Activated CD4-positive, alpha-beta T cell treated with anti-CD3 and anti-CD28 coated beads, Interleukin-2, Interleukin-6, amounts not matched to agents 100 ng/mL and 50 ng/mL, durations not matched to agents 16 hours and 8 hours (primary cell): Measurements from ENCODE around the gene LY6G6D.
"Not testable (repeated sequence)": the region's sequence is repeated elsewhere in the genome, so short reads cannot be mapped to it uniquely, and the experiment has no call there.

Experiments
- DNase-seq: peaks from one replicate; pipeline ENCODE4 v3.0.0-alpha.2; 2020

Gene LY6G6D

GRCh38 chr6:31692886-31693285 lies 22.3 kb upstream of the LY6G6D start:
- DNase-seq: no peak

DNA sequence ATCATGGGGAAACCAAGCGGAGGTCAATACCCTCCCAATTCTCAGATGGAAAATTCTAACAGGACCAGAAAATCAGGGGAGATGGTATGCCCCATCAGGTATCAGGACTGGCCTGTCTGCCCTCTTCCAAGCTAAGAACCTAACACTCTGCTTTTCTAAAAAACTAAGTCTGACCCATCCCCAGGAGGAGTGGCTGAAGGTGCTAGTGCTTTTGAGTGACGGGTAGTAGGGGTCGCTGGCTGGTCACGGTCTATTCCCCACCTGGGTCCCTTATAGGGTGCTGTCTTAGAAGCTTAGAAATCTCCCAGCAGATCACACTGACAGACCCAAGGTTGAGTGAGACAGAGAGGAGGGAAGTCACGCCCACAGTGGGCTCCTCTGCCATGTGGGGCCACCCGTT lies 21.6 kb upstream of the LY6G6D start:
- DNase-seq: no peak

- peak; percentile 40 for DNase-seq
Observed at GRCh38 chr6:31697555-31697954, 17.6 kb upstream of the LY6G6D start.

GRCh38 chr6:31700740-31701401 lies 14.3 kb upstream of the LY6G6D start:
- DNase-seq: no peak

GRCh38 chr6:31701666-31702404 lies 13.3 kb upstream of the LY6G6D start:
- no peak for DNase-seq

DNA sequence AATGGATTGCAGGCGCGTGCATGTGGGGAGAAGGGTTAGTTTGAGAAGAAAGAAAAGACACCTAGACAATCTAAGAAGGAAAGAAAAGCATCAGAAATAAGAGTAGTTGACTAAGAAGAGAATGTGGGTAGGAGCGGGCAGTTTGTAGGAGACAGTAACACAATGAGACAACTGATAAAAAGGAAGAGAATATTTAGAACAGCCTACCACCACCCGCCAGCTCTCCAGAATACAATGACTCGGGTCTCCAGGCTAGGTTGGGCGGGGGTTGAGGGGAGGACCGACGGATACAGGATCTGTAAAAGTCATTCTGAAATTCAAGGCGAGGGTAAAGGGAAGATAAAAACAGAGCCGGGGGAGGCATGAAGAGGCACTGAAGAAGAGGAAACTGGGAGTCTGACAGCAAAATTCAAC lies 12.7 kb upstream of the LY6G6D start:
- peak; percentile 49 for DNase-seq

DNA sequence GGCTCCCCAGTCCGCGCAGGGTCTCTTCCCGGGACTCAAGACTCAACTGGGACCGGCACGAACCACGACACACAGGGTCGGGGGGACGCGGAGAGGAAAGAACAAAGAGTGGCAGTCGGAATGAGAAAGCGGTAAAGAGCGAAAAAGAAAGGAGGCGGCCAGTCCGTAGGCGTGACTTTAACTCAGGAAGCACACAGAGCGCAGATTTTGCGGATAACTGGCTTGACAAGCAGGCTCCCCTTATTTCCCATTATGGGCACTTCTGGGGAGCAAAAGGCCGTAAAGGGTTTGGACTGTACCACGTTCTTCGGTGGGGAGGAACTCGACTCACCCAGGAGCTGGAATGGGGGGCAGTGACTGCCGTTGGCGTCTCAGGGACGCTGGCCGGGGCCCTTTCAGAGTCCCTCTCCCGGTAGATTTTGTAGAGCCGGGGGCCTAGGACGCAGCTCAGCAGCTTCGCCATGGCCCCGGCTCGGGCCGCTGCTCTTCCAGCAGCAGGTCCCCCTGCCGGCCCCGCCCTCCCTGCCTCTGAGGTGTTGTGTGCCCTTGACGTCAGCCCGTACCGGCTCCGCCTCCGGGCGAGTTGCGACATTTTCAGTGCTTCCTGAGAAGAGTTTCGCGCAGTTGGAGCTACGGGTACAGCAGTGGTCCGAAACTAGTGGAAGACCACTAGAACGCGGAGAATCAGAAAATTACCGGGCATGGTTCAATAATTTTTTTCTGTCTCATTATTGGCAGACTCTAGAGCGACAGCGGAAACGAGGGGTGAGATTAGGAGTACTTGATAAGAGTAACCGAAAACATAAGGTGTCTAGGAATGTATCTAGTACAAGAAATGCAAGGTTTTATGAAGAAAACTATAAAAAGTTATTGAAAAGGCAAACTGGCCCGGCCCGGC lies 12.1 kb upstream of the LY6G6D start, which contains the start of gene ABHD16A:
ABHD16A (minus strand) TSS at position 506 of the 898 bp plus-strand sequence; CDS start at position 463, 43 bp downstream.
- peak; percentile 99 for DNase-seq

- no peak for DNase-seq
Observed at GRCh38 chr6:31705931-31706330, 9.2 kb upstream of the LY6G6D start.

DNA sequence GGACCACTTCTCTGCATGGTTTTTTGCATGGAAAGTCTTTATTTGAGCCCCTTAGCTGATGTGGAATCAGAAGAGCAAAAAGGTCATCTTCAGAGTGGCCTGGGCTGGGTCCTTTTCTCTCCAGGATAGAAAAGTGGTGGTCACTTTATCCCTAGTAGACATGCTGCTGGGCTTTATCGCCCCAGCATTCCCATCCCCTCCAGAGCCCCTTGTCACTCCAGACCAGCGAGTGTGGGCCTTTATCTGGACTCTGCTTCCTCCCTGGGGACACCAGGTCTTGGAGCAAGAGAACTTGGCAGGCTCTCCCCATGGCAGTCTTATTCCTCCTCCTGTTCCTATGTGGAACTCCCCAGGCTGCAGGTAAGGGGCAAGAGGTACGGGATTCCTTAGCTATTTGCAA lies 8.5 kb upstream of the LY6G6D start, which contains the start of gene LY6G6F:
LY6G6F (plus strand) TSS at position 268 of the 400 bp plus-strand sequence; CDS start at position 309, 41 bp downstream.
- no peak for DNase-seq

- DNase-seq: no peak
Observed at GRCh38 chr6:31707701-31708100, 7.4 kb upstream of the LY6G6D start.

GRCh38 chr6:31708224-31708623 lies 6.9 kb upstream of the LY6G6D start:
- DNase-seq: no peak

DNA sequence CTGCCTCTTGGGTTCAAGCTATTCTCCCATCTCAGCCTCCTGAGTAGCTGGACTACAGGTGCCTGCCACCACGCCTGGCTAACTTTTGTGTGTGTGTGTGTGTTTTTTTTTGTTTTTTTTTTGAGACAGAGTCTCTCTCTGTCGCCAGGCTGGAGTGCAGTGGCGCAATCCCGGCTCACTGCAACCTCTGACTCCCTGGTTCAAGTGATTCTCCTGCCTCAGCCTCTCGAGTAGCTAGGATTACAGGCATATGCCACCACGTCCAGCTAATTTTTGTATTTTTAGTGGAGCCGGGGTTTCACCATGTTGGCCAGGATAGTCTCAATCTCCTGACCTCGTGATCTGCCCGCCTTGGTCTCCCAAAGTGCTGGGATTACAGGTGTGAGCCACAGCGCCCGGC lies 6.0 kb upstream of the LY6G6D start:
- DNase-seq: not testable (repeated sequence)

DNA sequence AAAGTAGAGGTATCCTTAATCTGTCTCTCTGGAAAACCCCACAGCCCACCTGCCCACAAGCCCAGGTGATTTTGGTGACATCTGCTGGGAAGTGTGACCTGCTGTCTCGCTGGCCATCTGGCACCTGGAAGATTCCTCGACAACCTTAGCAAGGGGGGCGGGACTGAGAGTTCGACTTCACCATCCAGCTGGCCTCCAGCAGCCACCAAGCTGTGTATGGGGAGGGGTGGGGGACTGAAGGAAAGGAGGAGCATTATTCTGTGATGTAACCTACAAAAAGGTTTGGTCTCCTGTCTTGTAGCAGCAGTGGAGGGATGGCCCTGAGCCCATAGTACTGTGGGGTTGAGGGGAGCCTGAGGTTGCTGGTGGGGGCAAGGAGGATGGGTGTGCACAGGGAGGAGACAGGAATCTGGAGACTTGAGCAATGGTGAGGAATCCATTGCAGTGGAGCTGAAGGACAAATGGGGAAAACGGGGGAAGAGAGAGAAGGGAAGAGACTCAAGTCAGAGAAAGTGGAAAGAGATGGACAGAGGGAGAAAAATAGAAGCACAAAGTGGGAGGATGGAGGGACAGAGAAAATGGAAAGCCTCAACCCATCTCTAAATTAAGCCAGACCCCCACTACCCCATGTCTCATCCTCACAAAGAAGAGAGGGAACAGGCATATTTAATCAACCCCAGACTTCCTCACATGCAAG lies 4.5 kb upstream of the LY6G6D start:
- DNase-seq: no peak

- no peak for DNase-seq
Observed at GRCh38 chr6:31711233-31711632, 3.9 kb upstream of the LY6G6D start.

DNA sequence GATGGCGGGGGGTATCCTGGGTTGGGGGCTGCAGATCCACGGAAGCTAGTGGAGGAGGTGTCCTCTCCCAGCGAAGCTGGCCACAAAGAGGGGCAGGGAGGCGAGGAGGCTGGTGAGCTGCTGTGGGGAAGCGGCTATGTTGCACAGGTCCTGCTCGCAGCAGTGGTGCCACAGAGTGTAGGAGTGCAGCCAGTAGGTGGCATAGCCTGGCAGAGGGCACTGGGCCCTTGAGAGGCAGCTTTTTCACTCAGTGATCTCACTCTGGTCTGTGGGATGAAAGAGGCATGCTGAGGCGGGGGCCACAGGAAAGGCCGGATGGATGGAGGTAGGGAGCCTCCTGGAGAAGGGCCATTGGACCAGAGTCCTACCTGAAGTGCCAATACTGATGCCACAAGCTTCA lies 2.9 kb upstream of the LY6G6D start:
- DNase-seq: peak; percentile 21

- DNase-seq: no peak
Observed at GRCh38 chr6:31713465-31713864, 1.7 kb upstream of the LY6G6D start.

DNA sequence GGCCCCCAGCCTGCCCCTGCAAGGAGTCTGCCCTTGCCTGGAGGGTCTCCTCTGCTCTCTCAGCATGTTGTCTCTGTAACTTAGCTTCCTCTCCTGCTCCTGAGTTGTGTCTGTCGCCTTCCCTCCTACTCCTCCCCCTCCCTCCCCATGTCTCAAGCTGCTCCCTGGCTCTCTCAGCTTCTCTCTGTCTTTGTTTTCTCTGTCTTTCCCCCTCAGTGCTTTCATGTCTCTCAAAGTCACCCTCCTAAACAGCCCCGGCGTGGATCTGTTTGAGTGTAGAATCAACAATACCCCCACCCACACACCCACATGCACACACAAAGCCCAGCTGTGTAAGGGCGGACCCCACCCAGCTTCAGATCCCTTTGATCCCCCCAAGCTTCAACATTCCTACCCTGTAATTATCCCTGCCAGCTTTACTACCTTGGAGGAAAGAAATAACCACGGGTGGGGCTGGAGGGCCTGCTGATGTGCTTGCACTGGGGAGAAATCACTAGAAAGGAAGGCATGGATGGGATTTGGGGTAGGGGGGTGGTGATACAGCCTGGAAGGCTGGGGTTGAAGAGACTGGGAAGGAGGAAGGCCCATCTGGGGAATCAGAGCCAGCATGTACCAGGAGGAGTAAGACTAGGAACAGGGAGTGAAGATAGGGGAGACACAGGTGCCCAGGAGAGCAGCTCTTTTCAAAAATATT lies 1.0 kb upstream of the LY6G6D start:
- DNase-seq: no peak

- no peak for DNase-seq
Observed at GRCh38 chr6:31717499-31718222, 2.5 kb downstream of the LY6G6D start.

GRCh38 chr6:31718265-31718664 lies 3.1 kb downstream of the LY6G6D start:
- DNase-seq: no peak

DNA sequence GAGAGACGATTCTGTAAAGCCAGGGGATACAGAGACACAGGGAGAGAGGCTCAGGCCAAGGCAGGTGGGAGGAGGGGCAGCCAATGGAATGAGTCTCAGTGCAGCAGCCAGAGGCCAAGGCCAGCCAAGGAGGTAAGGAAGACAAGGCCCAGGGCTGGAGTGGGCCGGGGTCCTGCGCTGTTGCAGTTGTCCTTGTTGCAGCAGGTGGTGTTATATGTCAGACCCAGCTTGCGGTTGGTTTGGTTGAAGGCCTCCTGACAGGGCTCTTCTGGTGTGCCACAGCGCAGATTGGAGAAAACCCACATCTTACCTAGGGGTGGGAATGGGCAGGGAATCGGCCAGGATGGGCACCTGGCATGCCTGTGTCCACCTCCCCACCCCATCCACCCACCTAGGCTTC lies 3.9 kb downstream of the LY6G6D start:
- no peak for DNase-seq

DNA sequence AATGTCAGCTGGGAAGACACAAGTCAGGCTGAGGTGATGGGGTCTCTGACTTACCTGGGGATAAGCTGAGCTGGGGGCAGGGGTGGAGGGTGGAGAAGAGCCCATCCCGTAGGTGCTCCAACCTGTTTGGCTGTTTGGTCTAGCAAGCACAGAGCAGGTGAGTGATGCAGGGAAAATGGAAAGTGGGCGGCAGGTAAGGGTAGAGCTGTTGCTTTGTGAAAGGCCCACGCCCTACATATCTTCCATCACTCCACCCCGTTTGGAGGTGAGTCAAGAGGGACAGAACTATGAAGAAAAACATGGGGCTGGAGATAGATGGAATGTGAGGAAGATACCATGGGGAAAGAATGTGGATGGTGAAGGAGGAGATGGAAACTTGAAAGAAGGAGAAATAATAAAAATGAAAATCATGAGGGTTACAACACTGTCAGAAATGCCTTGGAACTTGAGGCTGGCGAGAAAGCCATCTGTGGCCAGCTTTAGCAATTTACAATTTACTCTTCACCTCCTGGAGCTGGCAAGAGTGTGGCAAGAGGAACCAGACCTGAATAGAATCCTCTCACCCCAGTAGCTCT lies 5.1 kb downstream of the LY6G6D start:
- DNase-seq: no peak
